ENCODE measurements around the gene SH2B2.

DNA sequence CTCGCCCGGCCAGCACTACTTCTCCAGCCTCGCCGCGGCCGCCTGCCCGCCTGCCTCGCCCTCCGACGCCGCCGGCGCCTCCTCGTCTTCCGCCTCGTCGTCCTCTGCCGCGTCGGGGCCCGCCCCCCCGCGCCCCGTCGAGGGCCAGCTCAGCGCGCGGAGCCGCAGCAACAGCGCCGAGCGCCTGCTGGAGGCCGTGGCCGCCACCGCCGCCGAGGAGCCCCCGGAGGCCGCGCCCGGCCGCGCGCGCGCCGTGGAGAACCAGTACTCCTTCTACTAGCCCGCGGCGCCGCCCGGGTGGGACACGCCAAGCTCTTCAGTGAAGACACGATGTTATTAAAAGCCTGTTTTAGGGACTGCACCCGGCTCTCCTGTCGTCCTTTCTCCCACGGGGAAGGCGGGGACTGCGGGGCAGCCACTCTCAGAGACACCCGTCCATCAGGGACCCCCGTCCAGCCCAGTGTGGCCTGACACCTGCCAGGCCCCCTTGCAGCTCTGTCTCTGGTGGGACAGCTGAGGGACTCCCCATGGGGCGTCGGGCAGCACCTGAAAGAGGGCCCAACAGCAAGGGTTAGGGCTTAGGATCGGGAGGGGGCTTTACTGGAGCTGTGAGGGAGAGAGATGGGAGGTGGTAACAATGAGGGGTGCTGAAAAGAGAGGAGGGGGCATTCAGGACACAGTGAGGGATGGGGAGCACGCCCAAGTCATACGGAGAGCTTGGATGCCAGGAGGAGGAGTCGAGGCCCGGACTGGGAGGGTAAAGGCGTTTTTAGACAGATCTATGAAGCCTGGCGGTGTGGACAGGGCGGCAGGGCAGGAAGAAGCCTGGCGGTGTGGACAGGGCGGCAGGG lies 34.9 kb downstream of the SH2B2 start:
- no peak for TF ChIP-seq POLR2AphosphoS5 (IDR thresholded peaks at IDR 0.05)
- TF ChIP-seq CTCF (IDR thresholded peaks at IDR 0.05; ENCODE audit: poor library complexity, severe bottlenecking): no peak
- no peak for TF ChIP-seq TAF1 (IDR thresholded peaks at IDR 0.05; ENCODE audit: low read depth)
- no peak for TF ChIP-seq EP300 (conservative IDR thresholded peaks at IDR 0.05; ENCODE audit: poor library complexity, severe bottlenecking)
- TF ChIP-seq EZH2 (IDR thresholded peaks at IDR 0.05; ENCODE audit: borderline replicate concordance, insufficient read depth, low read length, poor library complexity, severe bottlenecking): no peak

Measured in neural cell (in vitro differentiated cells).